HFFc6 (cell line): ENCODE measurements around the gene RIPPLY3. TPM values are rescaled to one million over a fixed set of nuclear protein-coding genes. Genes with fewer than 3 reads are reported as not detected.
A peak's percentile ranks its signal among the peaks of the same experiment; 100 is the strongest.

Experiments
- DNase-seq: peaks from one replicate; pipeline ENCODE4 v3.0.0-alpha.2; 2018
- H3K27ac Mint-ChIP-seq: 2 replicates; pipeline ENCODE4 v1.8.0; 2020; ENCODE audit warnings: mild to moderate bottlenecking, mixed read lengths
- H3K27me3 Mint-ChIP-seq: 2 replicates; pipeline ENCODE4 v1.8.0; 2021; ENCODE audit warnings: mild to moderate bottlenecking, moderate library complexity, mixed read lengths; ENCODE audit not compliant: insufficient read depth
- H3K36me3 Mint-ChIP-seq: 2 replicates; pipeline ENCODE4 v1.8.0; 2021; ENCODE audit warnings: low read depth, mixed read lengths
- H3K4me1 Mint-ChIP-seq: 2 replicates; pipeline ENCODE4 v1.8.0; 2020; ENCODE audit warnings: low read depth, mixed read lengths
- H3K4me3 Mint-ChIP-seq: 2 replicates; pipeline ENCODE4 v1.8.0; 2020; ENCODE audit warnings: mild to moderate bottlenecking, moderate library complexity, mixed read lengths
- H3K9me3 Mint-ChIP-seq: 2 replicates; pipeline ENCODE4 v1.8.0; 2020; ENCODE audit warnings: mild to moderate bottlenecking, mixed read lengths
- total RNA-seq, 6 experiments: library from RNA; stranded (reverse); fragmentation: NEBNext Ultra II Directional; extraction: Animal tissue kit (Norgen Biotek cat#: 25700); gene quantifications; 2 replicates in 1 of 6; 3 replicates in 5 of 6; pipeline ENCODE4 v1.2.3, GENCODE V29; 2021
- TF ChIP-seq, protein P1 (sequence below): fragments of 200-600 bp; sonication (generic); IDR thresholded peaks from 2 replicates; pipeline ENCODE4 v1.5.0; 2021; ENCODE audit warnings: antibody characterized with exemption, mild to moderate bottlenecking

RIPPLY3 gene
- total RNA-seq, 6 experiments from 2014 or later, result not detected

DNA sequence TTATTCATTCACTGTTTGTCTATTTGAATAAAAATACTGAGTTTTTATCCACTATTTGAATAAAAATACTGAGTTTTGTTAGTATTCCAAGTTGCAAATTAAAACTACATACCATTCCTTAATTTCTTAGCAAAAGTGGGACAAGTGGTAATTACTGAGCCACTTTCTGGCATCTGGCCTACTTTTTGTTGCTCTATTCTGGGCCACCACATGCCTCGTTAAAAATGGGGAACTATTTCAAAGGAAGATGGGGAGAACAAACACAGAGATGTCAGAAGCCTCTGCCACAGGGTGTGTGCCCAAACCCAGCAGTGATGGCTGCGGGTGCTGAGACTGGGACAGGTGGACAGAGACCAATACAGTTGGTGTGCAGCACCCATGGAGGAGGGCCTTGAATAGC is 51.8 kb downstream of the RIPPLY3 start:
- Mint-ChIP-seq H3K9me3 (no peaks in the 10 kb centered on the region), H3K27me3 (peaks cover 2% of the 10 kb centered on the region; the same call in 1 of the 2 replicates), H3K4me3 (no peak overlapping the region), H3K36me3 (no peaks in the 10 kb centered on the region), H3K4me1 (peaks cover 26% of the 10 kb centered on the region), H3K27ac (no peak overlapping the region)
- TF ChIP-seq, protein P1, sequence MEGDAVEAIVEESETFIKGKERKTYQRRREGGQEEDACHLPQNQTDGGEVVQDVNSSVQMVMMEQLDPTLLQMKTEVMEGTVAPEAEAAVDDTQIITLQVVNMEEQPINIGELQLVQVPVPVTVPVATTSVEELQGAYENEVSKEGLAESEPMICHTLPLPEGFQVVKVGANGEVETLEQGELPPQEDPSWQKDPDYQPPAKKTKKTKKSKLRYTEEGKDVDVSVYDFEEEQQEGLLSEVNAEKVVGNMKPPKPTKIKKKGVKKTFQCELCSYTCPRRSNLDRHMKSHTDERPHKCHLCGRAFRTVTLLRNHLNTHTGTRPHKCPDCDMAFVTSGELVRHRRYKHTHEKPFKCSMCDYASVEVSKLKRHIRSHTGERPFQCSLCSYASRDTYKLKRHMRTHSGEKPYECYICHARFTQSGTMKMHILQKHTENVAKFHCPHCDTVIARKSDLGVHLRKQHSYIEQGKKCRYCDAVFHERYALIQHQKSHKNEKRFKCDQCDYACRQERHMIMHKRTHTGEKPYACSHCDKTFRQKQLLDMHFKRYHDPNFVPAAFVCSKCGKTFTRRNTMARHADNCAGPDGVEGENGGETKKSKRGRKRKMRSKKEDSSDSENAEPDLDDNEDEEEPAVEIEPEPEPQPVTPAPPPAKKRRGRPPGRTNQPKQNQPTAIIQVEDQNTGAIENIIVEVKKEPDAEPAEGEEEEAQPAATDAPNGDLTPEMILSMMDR, result no peak
- no peak for DNase-seq

GRCh38 chr21:37059181-37059580 is 52.7 kb downstream of the RIPPLY3 start:
- peaks cover 2% of the 10 kb centered on the region; the same call in 1 of the 2 replicates for H3K27me3 Mint-ChIP-seq
- H3K9me3 Mint-ChIP-seq, result no peaks in the 10 kb centered on the region
- DNase-seq, result no peak
- H3K4me3 Mint-ChIP-seq, result no peak overlapping the region
- H3K4me1 Mint-ChIP-seq, result peaks cover 26% of the 10 kb centered on the region
- H3K27ac Mint-ChIP-seq, result peak overlapping the region; percentile 94
- TF ChIP-seq, protein P1, result no peak
- peaks cover 5% of the 10 kb centered on the region; the same call in 1 of the 2 replicates for H3K36me3 Mint-ChIP-seq

DNA sequence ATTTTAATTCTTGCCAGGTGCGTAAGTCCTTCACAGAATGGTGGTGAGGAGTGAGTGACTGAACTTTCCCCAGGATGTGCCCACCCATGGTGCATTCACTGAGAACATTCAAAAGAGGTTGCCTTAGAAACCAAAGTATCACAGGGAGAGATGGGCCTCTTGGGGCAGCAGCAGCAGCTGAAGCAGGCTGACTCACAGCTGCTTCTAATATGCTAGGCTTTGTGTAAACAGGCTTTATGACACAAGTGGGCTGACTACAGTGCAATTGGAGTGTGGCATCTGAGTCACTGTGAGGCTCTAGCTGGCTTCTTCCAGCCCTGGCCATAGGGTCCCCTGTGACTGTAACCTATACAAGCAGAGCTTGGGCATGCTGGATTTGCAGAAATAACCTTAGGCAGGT is 53.8 kb downstream of the RIPPLY3 start:
- H3K27me3 Mint-ChIP-seq, result peaks cover 2% of the 10 kb centered on the region; the same call in 1 of the 2 replicates
- no peaks in the 10 kb centered on the region for H3K9me3 Mint-ChIP-seq
- peaks cover 14% of the 10 kb centered on the region; the same call in 1 of the 2 replicates for H3K36me3 Mint-ChIP-seq
- peak; percentile 97 for DNase-seq
- peak overlapping the region; percentile 94 for H3K27ac Mint-ChIP-seq
- H3K4me3 Mint-ChIP-seq, result no peak overlapping the region
- peaks cover 36% of the 10 kb centered on the region for H3K4me1 Mint-ChIP-seq
- TF ChIP-seq, protein P1, result peak; percentile 22; the same call in 1 of the 2 replicates

- H3K4me3 Mint-ChIP-seq, result no peak overlapping the region
- no peak for DNase-seq
- H3K9me3 Mint-ChIP-seq, result no peaks in the 10 kb centered on the region
- H3K27ac Mint-ChIP-seq, result peak overlapping the region; percentile 26; the same call in 1 of the 2 replicates
- H3K36me3 Mint-ChIP-seq, result peaks cover 14% of the 10 kb centered on the region; the same call in 1 of the 2 replicates
- H3K27me3 Mint-ChIP-seq, result peaks cover 2% of the 10 kb centered on the region; the same call in 1 of the 2 replicates
- TF ChIP-seq, protein P1, result no peak
- peaks cover 38% of the 10 kb centered on the region for H3K4me1 Mint-ChIP-seq
Measured at GRCh38 chr21:37061926-37062592, 55.6 kb downstream of the RIPPLY3 start.

DNA sequence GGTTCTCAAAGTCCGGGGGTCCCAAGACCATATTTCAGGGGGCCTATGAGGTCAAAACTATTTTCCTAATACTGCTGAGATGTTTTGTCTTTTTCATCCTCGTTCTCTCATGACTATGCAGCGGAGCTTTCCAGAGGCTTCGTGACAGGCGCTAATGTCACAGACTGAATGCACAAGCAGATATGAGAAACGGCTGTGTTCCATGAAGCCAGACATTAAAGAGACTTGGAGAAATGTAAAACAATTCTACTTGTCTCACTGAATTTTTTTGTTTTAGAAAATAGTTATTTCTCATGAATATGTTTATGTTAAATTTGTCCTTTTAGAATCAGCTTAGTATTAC is 56.1 kb downstream of the RIPPLY3 start:
- no peak for DNase-seq
- peaks cover 38% of the 10 kb centered on the region for H3K4me1 Mint-ChIP-seq
- H3K27me3 Mint-ChIP-seq, result peaks cover 2% of the 10 kb centered on the region; the same call in 1 of the 2 replicates
- TF ChIP-seq, protein P1, result no peak
- no peaks in the 10 kb centered on the region for H3K9me3 Mint-ChIP-seq
- H3K36me3 Mint-ChIP-seq, result peaks cover 14% of the 10 kb centered on the region; the same call in 1 of the 2 replicates
- H3K4me3 Mint-ChIP-seq, result no peak overlapping the region
- no peak overlapping the region for H3K27ac Mint-ChIP-seq
